ENCODE measurements around the gene TREM1. TPM values are rescaled to one million over a fixed set of nuclear protein-coding genes. Genes with fewer than 3 reads are reported as not detected.
A peak's percentile ranks its signal among the peaks of the same experiment; 100 is the strongest.

Gene TREM1
- total and polyA plus RNA-seq, 3 donors from 2014 or later: 0.16 to 1.4 (median 0.93) TPM

- Histone ChIP-seq H3K4me3 (no peak overlapping the region), H3K27ac (no peak overlapping the region), H3K27me3 (no peaks in the 10 kb centered on the region), H3K9me3 (no peaks in the 10 kb centered on the region), H3K4me1 (peaks cover 4% of the 10 kb centered on the region), H3K36me3 (ENCODE audit: low read depth, missing control alignments) (no peaks in the 10 kb centered on the region)
- TF ChIP-seq POLR2A (IDR thresholded peaks at IDR 0.05) (no peak), CTCF (IDR thresholded peaks at IDR 0.05) (peak in 2 of 3 experiments; percentile 17 to 25)
- intact Hi-C loops (cut with DNase I; ENCODE audit: low total_unique reads): no loop called here
- 32 to 35% methylated on average over 10 of the region's 10 CpGs for WGBS, 2 donors
- peak; percentile 65 for DNase-seq
These were observed 7.6 kb downstream of the TREM1 start for GRCh38 chr6:41278699-41279405.

GRCh38 chr6:41277605-41278004 lies 8.9 kb downstream of the TREM1 start:
- no peak for DNase-seq
- Histone ChIP-seq H3K27ac (no peak overlapping the region), H3K9me3 (no peaks in the 10 kb centered on the region), H3K27me3 (no peaks in the 10 kb centered on the region), H3K36me3 (ENCODE audit: low read depth, missing control alignments) (no peaks in the 10 kb centered on the region), H3K4me3 (no peak overlapping the region), H3K4me1 (peaks cover 4% of the 10 kb centered on the region)
- intact Hi-C loops (cut with DNase I; ENCODE audit: low total_unique reads): no loop called here
- 78 to 81% methylated on average over 2 of the region's 2 CpGs for WGBS, 2 donors
- TF ChIP-seq CTCF (IDR thresholded peaks at IDR 0.05) (no peak), POLR2A (IDR thresholded peaks at IDR 0.05) (no peak)

- intact Hi-C loops (cut with DNase I; ENCODE audit: low total_unique reads): no loop called here
- no peak overlapping the region for H3K27ac ChIP-seq
- no peak overlapping the region for H3K4me3 ChIP-seq
- peaks cover 4% of the 10 kb centered on the region for H3K4me1 ChIP-seq
- H3K27me3 ChIP-seq: no peaks in the 10 kb centered on the region
- TF ChIP-seq CTCF (IDR thresholded peaks at IDR 0.05): no peak
- TF ChIP-seq POLR2A (IDR thresholded peaks at IDR 0.05): no peak
- 76 to 87% methylated on average over 4 of the region's 4 CpGs for WGBS, 2 donors
- H3K36me3 ChIP-seq (ENCODE audit: low read depth, missing control alignments): no peaks in the 10 kb centered on the region
- no peak for DNase-seq
- H3K9me3 ChIP-seq: no peaks in the 10 kb centered on the region
These were observed 11.0 kb downstream of the TREM1 start for GRCh38 chr6:41275489-41275888.

- intact Hi-C loops (cut with DNase I; ENCODE audit: low total_unique reads): no loop called here
- Histone ChIP-seq H3K4me1 (peaks cover 4% of the 10 kb centered on the region), H3K36me3 (ENCODE audit: low read depth, missing control alignments) (no peaks in the 10 kb centered on the region), H3K27me3 (no peaks in the 10 kb centered on the region), H3K27ac (no peak overlapping the region), H3K4me3 (no peak overlapping the region), H3K9me3 (no peaks in the 10 kb centered on the region)
- DNase-seq: no peak
- 90 to 94% methylated on average over 2 of the region's 2 CpGs for WGBS, 2 donors
- TF ChIP-seq CTCF (IDR thresholded peaks at IDR 0.05): no peak
- no peak for TF ChIP-seq POLR2A (IDR thresholded peaks at IDR 0.05)
These were observed 12.2 kb downstream of the TREM1 start for GRCh38 chr6:41274256-41274655.

GRCh38 chr6:41273714-41274113 lies 12.8 kb downstream of the TREM1 start:
- no peak overlapping the region for H3K27ac ChIP-seq
- no peak for DNase-seq
- no peaks in the 10 kb centered on the region for H3K36me3 ChIP-seq (ENCODE audit: low read depth, missing control alignments)
- H3K9me3 ChIP-seq: no peaks in the 10 kb centered on the region
- H3K4me3 ChIP-seq: no peak overlapping the region
- H3K27me3 ChIP-seq: no peaks in the 10 kb centered on the region
- 85 to 91% methylated on average over 4 to 5 of the region's 5 CpGs for WGBS, 2 donors
- intact Hi-C loops (cut with DNase I; ENCODE audit: low total_unique reads): no loop called here
- H3K4me1 ChIP-seq: no peaks in the 10 kb centered on the region
- TF ChIP-seq CTCF (IDR thresholded peaks at IDR 0.05) (no peak), POLR2A (IDR thresholded peaks at IDR 0.05) (no peak)

All from testis (tissue), 3 donors.